DMS153 treated with DMSO at 0.1 percent for 48 hours (cell line): ENCODE results near the gene CACNA2D3.
"Not testable (repeated sequence)": the region's sequence is repeated elsewhere in the genome, so short reads cannot be mapped to it uniquely, and the experiment has no call there.

ENCODE experiments used
- DNase-seq: peaks from one replicate; lab custom pipeline; 2025; ENCODE audit not compliant: unreplicated experiment; lab: John Stamatoyannopoulos, UW

CACNA2D3 gene

GRCh38 chr3:54608041-54608440, 485.7 kb downstream of the CACNA2D3 start:
- DNase-seq = no peak

- no peak for DNase-seq
These were observed 496.7 kb downstream of the CACNA2D3 start for GRCh38 chr3:54619053-54619452.

- DNase-seq = no peak
These were observed 497.2 kb downstream of the CACNA2D3 start for GRCh38 chr3:54619531-54619930.

- no peak for DNase-seq
These were observed 498.8 kb downstream of the CACNA2D3 start for GRCh38 chr3:54621184-54621583.

- DNase-seq = no peak
These were observed 500.3 kb downstream of the CACNA2D3 start for GRCh38 chr3:54622678-54623077.

- no peak for DNase-seq
These were observed 503.7 kb downstream of the CACNA2D3 start for GRCh38 chr3:54625805-54626787.

GRCh38 chr3:54628888-54629441, 506.6 kb downstream of the CACNA2D3 start:
- DNase-seq = no peak

GRCh38 chr3:54630101-54630623, 507.8 kb downstream of the CACNA2D3 start:
- DNase-seq = no peak

- not testable (repeated sequence) for DNase-seq
These were observed 508.6 kb downstream of the CACNA2D3 start for GRCh38 chr3:54631001-54631400.

- no peak for DNase-seq
These were observed 509.4 kb downstream of the CACNA2D3 start for GRCh38 chr3:54631516-54632325.

- no peak for DNase-seq
These were observed 509.9 kb downstream of the CACNA2D3 start for GRCh38 chr3:54632326-54632665.

GRCh38 chr3:54632834-54633233, 510.5 kb downstream of the CACNA2D3 start:
- no peak for DNase-seq

- DNase-seq = no peak
These were observed 511.2 kb downstream of the CACNA2D3 start for GRCh38 chr3:54633444-54634121.

- no peak for DNase-seq
These were observed 511.7 kb downstream of the CACNA2D3 start for GRCh38 chr3:54634122-54634469.

- not testable (repeated sequence) for DNase-seq
These were observed 517.5 kb downstream of the CACNA2D3 start for GRCh38 chr3:54639790-54640372.

- no peak for DNase-seq
These were observed 519.1 kb downstream of the CACNA2D3 start for GRCh38 chr3:54641226-54642014.

- DNase-seq = no peak
These were observed 519.8 kb downstream of the CACNA2D3 start for GRCh38 chr3:54642147-54642546.

- DNase-seq = no peak
These were observed 525.4 kb downstream of the CACNA2D3 start for GRCh38 chr3:54647721-54648120.

- DNase-seq = no peak
These were observed 527.2 kb downstream of the CACNA2D3 start for GRCh38 chr3:54649551-54649950.
